ENCODE data around the gene KCNG2.

The KCNG2 gene

DNA sequence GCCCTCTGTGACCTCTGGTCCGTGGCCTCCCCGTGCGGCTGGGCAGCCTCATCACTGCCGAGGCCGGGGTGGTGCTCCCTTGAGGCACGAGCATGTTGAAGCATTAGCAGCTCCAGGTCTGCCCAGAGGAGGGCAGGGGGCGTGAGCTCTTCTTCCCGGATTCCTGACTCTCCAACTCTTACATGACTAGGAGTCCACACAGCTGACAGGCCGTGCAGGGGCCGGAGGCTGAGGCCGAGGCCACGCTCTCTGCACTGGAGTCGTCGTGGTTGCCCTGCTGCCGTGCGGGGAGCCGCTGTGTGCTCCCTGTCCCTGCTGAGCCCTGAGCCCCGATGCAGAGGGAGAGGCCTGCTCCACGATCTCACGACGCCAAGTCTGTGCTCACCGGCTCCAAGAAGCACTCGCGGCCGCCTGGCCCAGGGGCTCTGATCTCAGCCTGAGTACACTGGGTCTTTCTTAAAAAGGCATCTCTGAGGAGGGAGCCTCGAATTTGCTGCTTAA, 19.4 kb upstream of the KCNG2 start:
- no peaks in the 10 kb centered on the region for H3K4me1 ChIP-seq (ENCODE audit: control insufficient read depth, insufficient read depth, low read length, poor library complexity, severe bottlenecking)
- WGBS, 2 experiments (ENCODE audit: insufficient coverage in 2 of 2) = 81 to 84% methylated on average over 21 to 22 of the region's 26 CpGs
- H3K4me3 ChIP-seq (ENCODE audit: extremely low read depth, insufficient read depth, low read length, poor library complexity, severe bottlenecking) = no peak overlapping the region

DNA sequence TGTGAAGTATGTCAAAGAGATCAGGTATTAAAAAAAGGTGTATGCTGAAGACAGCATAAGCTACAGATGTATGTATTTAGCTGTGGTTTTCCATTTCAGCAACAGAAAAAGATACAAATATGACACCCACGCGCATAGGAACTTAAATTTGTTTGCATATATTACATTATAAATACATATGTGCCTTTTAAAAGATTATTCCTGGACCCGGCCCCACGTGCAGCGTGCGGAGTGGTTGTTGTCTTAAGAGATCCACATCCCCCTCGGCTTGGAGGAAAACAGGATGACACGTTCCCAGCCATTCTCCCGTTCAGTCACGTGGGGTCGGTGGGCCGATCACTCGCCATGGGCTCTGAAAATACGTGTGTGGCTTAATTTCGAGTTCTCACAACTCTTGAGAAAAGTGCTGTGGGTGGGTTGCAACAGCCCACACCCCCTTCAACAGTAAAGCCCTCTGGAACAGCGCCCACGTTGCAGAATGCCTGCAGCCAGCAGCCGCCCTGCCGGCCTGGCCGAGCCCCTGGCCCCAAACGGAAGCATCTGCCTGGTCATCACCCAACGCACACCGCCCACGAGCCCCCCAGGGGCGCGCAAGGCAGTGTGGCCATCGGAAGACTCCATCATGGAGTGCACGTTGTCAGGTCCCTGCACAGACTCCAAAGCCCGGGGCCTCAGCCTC, 18.6 kb upstream of the KCNG2 start:
- no peaks in the 10 kb centered on the region for H3K4me1 ChIP-seq (ENCODE audit: control insufficient read depth, insufficient read depth, low read length, poor library complexity, severe bottlenecking)
- no peaks in the 10 kb centered on the region for H3K36me3 ChIP-seq (ENCODE audit: control insufficient read depth, insufficient read depth, low read length)
- WGBS, 2 experiments (ENCODE audit: insufficient coverage in 2 of 2) = 86 to 90% methylated on average over 25 to 26 of the region's 29 CpGs
- no peaks in the 10 kb centered on the region for H3K9me3 ChIP-seq (ENCODE audit: control insufficient read depth, low read length)
- no peak overlapping the region for H3K27ac ChIP-seq (ENCODE audit: low read depth, low read length, severe bottlenecking)
- no peak overlapping the region for H3K4me3 ChIP-seq (ENCODE audit: extremely low read depth, insufficient read depth, low read length, poor library complexity, severe bottlenecking)

More for the DNA sequence above, 19.4 kb upstream of the KCNG2 start:
- Histone ChIP-seq H3K9me3 (ENCODE audit: control insufficient read depth, low read length) (no peaks in the 10 kb centered on the region), H3K27ac (ENCODE audit: low read depth, low read length, severe bottlenecking) (no peak overlapping the region), H3K36me3 (ENCODE audit: control insufficient read depth, insufficient read depth, low read length) (no peaks in the 10 kb centered on the region)

DNA sequence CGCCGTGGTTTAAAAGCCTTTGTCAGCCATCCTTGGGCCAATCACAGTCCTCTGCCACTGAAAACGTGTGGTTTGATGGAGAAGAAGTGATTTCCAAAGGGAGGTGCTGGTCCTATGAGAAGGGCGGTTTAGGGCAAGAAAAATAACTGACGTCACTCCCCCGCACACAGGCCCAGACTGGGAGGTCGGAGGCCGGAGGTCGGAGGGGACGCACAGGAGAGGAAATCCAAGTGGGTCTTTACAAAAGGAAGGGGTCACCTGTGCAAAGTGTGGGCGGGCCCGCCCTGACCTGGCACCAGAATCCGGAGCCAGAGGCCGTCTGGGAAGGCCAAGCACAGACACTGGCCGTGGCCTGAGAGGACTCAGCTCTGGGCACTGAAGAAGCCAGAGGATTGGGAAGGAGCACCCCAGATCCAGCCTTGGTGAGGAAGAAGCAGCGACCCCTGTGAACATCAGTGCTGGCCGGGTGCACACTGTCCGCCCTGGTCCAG, 18.0 kb upstream of the KCNG2 start:
- 96 to 97% methylated on average over 14 to 15 of the region's 18 CpGs for WGBS, 2 experiments (ENCODE audit: insufficient coverage in 2 of 2)
- no peak overlapping the region for H3K4me3 ChIP-seq (ENCODE audit: extremely low read depth, insufficient read depth, low read length, poor library complexity, severe bottlenecking)
- no peaks in the 10 kb centered on the region for H3K9me3 ChIP-seq (ENCODE audit: control insufficient read depth, low read length)
- H3K36me3 ChIP-seq (ENCODE audit: control insufficient read depth, insufficient read depth, low read length) = no peaks in the 10 kb centered on the region
- H3K27ac ChIP-seq (ENCODE audit: low read depth, low read length, severe bottlenecking) = no peak overlapping the region
- no peaks in the 10 kb centered on the region for H3K4me1 ChIP-seq (ENCODE audit: control insufficient read depth, insufficient read depth, low read length, poor library complexity, severe bottlenecking)

DNA sequence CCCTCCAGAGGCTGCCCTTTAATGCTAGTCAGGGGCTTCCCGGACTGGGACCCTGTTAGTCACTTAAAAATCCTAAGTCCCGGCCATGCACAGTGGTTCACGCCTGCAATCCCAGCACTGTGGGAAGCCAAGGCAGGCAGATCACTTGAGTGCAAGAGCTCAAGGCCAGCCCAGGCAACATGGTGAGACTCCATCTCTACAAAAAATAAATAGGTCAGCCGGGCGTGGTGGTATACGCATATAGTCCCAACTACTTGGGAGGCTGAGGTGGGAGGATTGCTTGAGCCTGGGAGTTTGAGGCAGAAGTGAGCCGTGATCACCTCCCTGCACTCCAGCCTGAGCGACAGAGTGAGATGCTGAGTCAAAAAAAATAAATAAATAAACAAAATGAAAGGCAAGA, 17.2 kb upstream of the KCNG2 start:
- H3K4me3 ChIP-seq (ENCODE audit: extremely low read depth, insufficient read depth, low read length, poor library complexity, severe bottlenecking) = no peak overlapping the region
- H3K27ac ChIP-seq (ENCODE audit: low read depth, low read length, severe bottlenecking) = no peak overlapping the region
- WGBS, 2 experiments (ENCODE audit: insufficient coverage in 2 of 2) = 74 to 91% methylated on average over 4 to 6 of the region's 8 CpGs
- no peaks in the 10 kb centered on the region for H3K9me3 ChIP-seq (ENCODE audit: control insufficient read depth, low read length)
- no peaks in the 10 kb centered on the region for H3K36me3 ChIP-seq (ENCODE audit: control insufficient read depth, insufficient read depth, low read length)
- no peaks in the 10 kb centered on the region for H3K4me1 ChIP-seq (ENCODE audit: control insufficient read depth, insufficient read depth, low read length, poor library complexity, severe bottlenecking)

DNA sequence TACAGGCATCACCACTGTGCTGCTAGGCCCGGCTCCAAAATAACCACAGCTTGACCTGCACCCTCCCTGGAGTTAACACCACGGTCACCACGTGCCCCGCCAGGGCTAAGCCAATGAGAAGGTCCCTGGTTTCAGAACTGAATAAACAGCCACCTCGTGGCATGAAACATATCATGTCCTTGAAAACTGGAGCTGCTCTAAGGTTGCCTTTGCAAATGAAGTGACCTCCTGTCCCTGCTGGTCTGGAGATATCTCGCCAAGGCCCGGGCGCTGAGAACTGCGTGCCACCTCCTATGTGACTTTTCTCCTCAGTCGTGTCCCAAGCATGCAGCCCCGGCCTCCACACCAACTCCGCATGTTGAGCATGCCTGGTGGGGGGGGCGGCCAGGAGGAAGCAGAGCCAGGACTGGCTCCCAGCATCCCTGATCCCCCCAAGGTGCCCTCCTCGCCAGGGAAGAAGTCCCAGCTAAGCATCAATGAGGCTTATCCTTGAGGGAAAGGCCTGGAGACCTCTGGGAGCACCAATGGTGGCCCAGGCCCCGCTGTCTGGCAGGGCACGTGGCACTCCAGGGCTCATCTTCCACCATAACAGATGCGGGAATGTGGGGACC, 16.3 kb upstream of the KCNG2 start:
- H3K27ac ChIP-seq (ENCODE audit: low read depth, low read length, severe bottlenecking) = no peak overlapping the region
- no peaks in the 10 kb centered on the region for H3K36me3 ChIP-seq (ENCODE audit: control insufficient read depth, insufficient read depth, low read length)
- 83 to 92% methylated on average over 10 to 17 of the region's 17 CpGs for WGBS, 2 experiments (ENCODE audit: insufficient coverage in 2 of 2)
- no peaks in the 10 kb centered on the region for H3K4me1 ChIP-seq (ENCODE audit: control insufficient read depth, insufficient read depth, low read length, poor library complexity, severe bottlenecking)
- H3K4me3 ChIP-seq (ENCODE audit: extremely low read depth, insufficient read depth, low read length, poor library complexity, severe bottlenecking) = no peak overlapping the region
- H3K9me3 ChIP-seq (ENCODE audit: control insufficient read depth, low read length) = no peaks in the 10 kb centered on the region

DNA sequence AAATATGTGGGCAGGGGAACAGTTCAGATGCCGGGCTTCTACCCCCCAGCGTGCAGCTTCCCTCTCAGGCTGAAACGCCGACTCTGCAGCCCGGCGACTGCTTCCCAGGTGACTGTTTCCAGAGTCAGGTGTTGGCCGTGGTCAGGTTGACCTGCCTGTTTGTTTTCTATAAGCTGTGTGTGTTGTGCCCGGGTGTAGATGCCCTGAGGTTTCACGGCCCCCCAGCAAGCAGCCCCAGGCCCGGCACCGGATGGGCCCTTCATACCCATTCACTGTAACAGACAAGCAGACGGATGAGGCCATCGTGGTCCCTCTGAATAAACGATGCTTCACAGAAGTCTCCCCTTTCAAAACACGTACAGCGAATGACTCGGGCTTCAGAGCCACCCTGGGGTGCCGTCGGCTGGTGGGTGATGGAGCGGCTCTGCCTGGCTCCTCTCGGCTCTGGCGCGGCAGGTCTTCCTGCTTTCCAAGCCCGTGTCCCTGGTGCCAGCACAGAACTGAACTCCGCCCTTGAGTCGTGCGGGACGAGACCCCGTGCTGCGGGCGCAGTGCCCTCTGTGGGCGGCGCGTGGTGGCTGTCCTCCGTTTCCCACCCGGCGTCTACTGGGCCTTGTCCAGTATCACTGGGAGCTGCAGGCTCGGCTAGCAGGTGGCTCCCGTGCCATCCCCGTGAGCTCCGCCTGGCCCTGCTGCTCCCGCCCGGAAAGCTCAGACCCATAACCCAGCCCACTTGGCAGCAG, 15.0 kb upstream of the KCNG2 start:
- Histone ChIP-seq H3K4me1 (ENCODE audit: control insufficient read depth, insufficient read depth, low read length, poor library complexity, severe bottlenecking) (no peaks in the 10 kb centered on the region), H3K9me3 (ENCODE audit: control insufficient read depth, low read length) (no peaks in the 10 kb centered on the region), H3K36me3 (ENCODE audit: control insufficient read depth, insufficient read depth, low read length) (no peaks in the 10 kb centered on the region), H3K4me3 (ENCODE audit: extremely low read depth, insufficient read depth, low read length, poor library complexity, severe bottlenecking) (no peak overlapping the region), H3K27ac (ENCODE audit: low read depth, low read length, severe bottlenecking) (no peak overlapping the region)
- WGBS, 2 experiments (ENCODE audit: insufficient coverage in 2 of 2) = 89 to 90% methylated on average over 41 to 42 of the region's 43 CpGs

DNA sequence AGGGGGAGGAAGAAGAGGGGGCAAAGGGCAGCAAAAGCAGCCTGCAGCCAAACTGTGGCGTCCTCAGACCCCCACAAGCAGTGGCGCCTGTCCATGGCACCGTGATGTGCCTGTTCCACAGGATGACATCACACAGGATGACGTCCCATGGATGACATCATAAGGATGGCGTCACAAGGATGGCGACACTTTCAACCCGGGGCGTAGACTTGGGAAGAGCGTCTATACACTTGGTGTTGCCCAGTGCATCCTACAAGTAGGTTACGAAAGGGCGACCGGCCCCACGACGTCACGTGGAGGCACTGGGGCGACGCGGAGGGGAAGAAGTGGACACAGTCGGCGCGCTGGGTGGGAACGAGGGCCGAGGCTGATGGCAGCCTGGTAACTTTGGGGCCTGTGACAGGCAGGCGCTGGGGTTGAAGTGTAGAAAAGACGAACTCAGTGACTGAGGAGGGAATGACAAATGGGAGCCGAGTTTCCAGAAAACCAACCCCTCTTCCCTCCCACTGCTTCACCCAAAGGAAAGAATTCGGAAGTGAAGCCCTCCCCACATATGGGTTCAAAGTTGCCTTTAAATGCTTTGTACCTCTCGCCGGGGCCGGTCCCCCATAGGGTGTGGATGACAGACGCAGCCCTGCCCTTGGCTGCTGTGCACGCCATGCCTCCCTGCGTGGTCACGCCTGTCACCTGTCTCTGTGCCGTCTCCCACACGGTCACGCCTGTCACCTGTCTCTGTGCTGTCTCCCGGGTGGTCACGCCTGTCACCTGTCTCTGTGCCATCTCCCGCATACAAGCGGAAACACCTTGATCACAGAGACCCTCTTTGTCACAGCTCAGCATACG, 13.4 kb upstream of the KCNG2 start:
- WGBS, 2 experiments (ENCODE audit: insufficient coverage in 2 of 2) = 76 to 78% methylated on average over 32 to 40 of the region's 42 CpGs
- no peaks in the 10 kb centered on the region for H3K4me1 ChIP-seq (ENCODE audit: control insufficient read depth, insufficient read depth, low read length, poor library complexity, severe bottlenecking)

DNA sequence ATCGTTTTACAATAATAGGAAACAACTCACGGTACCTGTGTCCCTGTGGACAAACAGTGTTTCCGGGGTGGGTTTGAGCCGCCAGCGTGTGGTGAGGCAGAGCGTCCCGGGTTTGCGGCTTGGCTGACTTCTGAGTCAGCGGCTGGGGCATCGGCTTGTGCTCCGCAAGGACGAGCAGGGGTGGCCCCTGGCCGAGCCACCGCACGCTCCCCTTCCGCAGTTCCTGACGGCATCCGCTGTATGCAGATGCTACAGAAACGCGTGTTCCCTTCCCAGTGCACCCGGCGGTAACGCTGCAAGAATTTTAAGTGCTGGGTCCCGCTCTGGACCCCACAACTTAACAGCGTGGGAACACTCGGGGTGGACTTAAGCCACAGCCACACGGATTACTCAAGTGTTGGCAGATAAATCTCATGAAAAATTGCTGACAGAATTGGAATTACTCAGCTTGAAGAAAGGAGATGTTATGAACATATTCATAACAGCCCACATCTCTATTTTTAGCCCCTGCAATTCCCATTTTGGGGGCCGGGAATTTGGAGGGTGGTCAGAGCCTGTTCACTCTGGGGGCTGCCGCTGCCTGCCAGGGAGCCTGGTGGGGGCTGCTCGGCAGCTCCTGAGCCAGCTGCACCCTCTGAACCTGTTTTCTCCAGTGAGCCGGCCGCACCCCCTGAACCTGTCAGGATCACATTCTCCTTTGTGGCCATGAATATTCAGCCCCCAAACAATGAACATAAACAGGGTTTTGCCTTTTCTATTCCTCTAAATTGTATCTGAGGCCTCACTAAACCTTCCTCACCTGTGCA, 12.6 kb upstream of the KCNG2 start:
- Histone ChIP-seq H3K4me1 (ENCODE audit: control insufficient read depth, insufficient read depth, low read length, poor library complexity, severe bottlenecking) (no peaks in the 10 kb centered on the region), H3K4me3 (ENCODE audit: extremely low read depth, insufficient read depth, low read length, poor library complexity, severe bottlenecking) (no peak overlapping the region), H3K36me3 (ENCODE audit: control insufficient read depth, insufficient read depth, low read length) (no peaks in the 10 kb centered on the region), H3K27ac (ENCODE audit: low read depth, low read length, severe bottlenecking) (no peak overlapping the region), H3K9me3 (ENCODE audit: control insufficient read depth, low read length) (no peaks in the 10 kb centered on the region)
- 60 to 65% methylated on average over 30 to 32 of the region's 32 CpGs for WGBS, 2 experiments (ENCODE audit: insufficient coverage in 2 of 2)

More for the DNA sequence above, 13.4 kb upstream of the KCNG2 start:
- Histone ChIP-seq H3K36me3 (ENCODE audit: control insufficient read depth, insufficient read depth, low read length) (no peaks in the 10 kb centered on the region), H3K4me3 (ENCODE audit: extremely low read depth, insufficient read depth, low read length, poor library complexity, severe bottlenecking) (no peak overlapping the region), H3K27ac (ENCODE audit: low read depth, low read length, severe bottlenecking) (no peak overlapping the region), H3K9me3 (ENCODE audit: control insufficient read depth, low read length) (no peaks in the 10 kb centered on the region)

DNA sequence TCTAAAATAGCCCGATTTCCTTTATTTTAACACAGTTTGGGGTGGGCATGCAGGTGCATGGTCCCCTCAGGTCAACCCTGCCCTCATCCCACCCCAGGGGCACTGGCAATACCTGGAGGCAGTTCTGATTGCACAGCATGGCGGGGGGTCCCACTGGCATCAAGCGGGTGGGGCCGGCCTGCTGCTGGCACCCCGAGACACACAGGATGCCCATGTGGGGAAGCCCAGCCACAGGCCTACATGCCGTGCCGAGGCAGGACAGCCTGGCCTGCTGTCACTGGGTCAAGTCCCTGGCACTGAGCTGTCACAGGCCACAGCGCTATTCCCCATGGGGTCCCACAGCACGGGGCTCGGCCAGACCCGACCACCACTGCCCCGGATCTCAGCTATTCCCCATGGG, 11.9 kb upstream of the KCNG2 start:
- Histone ChIP-seq H3K4me3 (ENCODE audit: extremely low read depth, insufficient read depth, low read length, poor library complexity, severe bottlenecking) (no peak overlapping the region), H3K4me1 (ENCODE audit: control insufficient read depth, insufficient read depth, low read length, poor library complexity, severe bottlenecking) (no peaks in the 10 kb centered on the region), H3K36me3 (ENCODE audit: control insufficient read depth, insufficient read depth, low read length) (no peaks in the 10 kb centered on the region), H3K9me3 (ENCODE audit: control insufficient read depth, low read length) (no peaks in the 10 kb centered on the region), H3K27ac (ENCODE audit: low read depth, low read length, severe bottlenecking) (no peak overlapping the region)
- WGBS, 2 experiments (ENCODE audit: insufficient coverage in 2 of 2) = 90 to 93% methylated on average over 7 of the region's 12 CpGs

Data from mesodermal cell (in vitro differentiated cells).